Stimulated activated CD8-positive, alpha-beta memory T cell treated with anti-CD3 and anti-CD28 coated beads, Interleukin-4, amount 100 ng/mL, for 1 hour (primary cell): ENCODE data around the gene PSMB8.
"Not testable (repeated sequence)": the region's sequence is repeated elsewhere in the genome, so short reads cannot be mapped to it uniquely, and the experiment has no call there.

Experiments used
- DNase-seq, 2 donors: peaks; one replicate each; pipeline ENCODE4 v3.0.0-alpha.2; 2020; ENCODE audit warnings: low read depth in 2 of 2, low spot score in 1 of 2

The PSMB8 gene

DNA sequence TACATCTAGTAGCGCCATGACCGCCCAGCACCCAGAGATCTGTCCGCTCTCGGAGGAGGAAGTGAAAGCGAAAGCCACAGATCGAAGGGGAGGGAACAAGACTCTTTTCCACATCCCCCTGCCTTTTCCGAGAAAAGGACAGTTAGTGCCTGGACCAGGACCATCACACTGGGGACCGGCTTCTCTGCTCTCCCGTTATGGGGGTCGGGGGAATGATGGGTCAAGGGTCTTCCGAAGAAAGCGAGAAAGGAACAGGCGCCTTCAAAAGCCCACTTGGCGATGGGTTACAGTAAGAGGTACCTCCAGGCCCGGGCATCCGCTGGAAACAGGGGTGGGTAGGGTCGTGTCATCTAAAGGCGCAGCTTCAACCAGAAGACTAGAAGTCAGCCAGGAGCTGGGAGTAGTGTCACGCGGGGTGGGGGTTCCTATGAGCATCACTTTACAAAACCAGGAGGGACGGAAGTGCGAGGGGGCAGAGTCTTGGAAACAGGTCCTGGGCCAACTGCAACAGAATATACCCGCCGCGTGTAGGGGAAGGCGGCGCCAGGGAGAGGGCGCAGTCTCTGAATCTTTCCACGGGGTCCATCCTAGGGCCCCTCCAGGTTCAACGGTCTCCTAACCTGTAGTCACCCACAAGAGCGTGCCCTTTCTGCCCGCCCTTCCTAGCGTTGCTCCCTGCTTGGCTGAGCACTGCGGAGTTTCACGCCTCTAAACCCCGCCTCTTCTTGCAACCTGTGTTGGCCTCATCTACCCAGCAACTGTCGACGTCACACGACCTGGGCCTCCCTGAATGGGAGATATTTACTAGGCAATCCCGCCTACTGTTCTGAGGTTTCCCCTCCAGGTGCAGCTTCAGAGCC, at the start of gene PSMB8:
Gene PSMB8, minus strand, starts transcription at position 69 of the 860 bp plus-strand sequence. Its CDS starts 51 bp downstream, at position 18.
- DNase-seq: peak; percentile 96 to 99

DNA sequence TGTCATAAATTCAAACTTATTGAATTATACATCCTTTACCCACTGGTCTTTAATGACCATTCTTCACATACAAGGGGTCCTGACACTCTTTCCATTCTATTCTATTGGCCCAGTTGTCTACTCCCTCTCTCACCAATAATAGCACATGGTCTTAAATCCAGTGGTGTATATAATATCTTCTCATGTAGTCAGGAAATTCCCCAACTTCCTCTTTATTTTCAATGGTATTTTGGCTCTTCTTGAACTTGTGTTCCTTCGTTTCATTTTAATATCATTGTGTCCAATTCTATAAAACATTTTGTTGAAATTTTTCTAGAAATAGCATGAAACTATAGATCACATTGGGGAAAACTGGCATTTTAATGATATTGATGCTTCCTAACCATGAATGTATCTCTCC, 47.0 kb upstream of the PSMB8 start:
- DNase-seq: no peak

DNA sequence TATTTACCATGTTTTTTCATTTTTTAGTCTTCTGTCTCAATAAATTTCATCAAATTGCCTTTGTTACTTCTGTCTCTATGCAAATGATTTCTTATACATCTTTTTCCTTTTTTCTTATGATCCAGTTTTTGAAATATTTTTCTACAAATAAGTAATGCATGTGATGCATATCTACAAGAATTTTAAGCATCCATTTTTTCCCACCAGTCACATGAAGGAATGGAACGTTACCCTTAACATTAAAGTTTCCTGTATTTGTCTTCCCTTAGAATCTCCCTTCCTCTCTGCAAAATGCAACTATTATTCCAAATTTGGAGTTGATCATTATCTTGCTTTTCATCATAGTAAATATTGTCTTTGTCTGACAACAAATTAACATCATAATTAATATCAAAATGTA, 45.7 kb upstream of the PSMB8 start:
- DNase-seq: no peak

DNA sequence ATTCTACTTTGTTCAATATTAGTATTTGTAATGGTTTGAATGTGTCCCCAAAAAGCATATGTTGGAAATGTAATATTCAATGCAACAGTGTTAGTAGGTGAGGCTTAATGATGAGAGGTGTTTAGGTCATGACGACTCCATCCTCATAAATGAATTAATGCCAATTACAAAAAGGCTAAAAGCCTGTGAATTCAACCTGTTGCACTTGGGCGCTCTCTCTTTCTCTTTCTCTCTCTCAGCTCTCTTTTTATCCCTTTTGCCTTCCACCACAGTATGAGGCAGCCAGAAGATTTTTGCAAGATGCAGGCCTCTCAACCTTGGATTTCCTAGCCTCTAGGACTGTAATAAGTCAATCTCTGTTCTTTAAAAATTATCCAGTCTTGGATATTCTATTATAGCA, 44.7 kb upstream of the PSMB8 start:
- no peak for DNase-seq

DNA sequence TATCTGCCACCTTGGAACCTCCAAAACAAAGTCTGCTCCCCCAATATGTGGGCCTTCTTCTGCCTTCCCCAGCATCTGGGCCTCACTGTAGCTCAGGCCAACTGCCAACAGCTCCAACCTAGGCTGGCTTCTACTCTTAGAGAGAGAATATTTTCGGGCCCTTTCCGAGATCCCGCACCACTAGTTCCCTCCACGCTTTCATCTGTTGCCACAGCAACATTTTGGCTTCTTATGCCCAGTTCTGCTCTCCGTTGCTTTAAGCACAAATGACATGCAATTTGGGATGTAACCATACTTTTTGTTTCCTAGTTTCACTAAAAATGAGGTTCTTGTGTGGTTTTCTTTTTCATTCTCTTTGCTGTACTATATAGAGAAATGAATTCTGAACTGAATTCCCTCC, 43.8 kb upstream of the PSMB8 start:
- DNase-seq: no peak

DNA sequence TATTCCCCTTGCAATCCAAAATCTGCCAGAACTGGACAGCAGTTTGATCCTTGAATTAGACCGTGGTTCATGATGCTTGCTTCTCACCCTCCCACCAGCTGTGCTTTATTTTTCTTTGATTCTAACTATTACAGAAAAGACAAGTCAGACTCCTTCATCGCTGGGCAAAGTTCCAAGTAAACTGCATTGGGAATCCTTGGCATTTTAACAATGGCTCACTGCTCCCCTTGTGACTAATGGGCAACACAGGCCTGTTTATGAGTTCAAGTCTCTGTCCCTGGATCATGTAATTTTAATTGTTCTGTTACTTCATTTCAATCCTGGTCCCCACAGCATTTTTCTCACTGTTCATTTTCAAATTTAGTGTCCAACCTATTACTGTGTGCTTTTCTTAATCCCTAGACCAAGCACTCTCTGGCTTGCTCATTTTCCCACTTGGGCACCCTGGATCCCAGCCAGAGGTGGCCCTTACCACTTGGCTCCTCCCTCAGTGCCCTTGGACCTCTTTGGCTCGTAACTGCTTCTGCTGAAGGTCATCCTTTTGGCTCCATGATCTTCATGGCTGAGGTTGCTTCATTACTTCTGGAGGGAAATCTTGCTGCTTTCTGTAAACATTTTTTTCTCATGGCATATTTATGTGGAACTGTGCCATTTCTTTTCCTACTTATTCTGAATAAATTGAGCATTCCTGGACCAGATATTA, 43.0 kb upstream of the PSMB8 start:
- no peak for DNase-seq

DNA sequence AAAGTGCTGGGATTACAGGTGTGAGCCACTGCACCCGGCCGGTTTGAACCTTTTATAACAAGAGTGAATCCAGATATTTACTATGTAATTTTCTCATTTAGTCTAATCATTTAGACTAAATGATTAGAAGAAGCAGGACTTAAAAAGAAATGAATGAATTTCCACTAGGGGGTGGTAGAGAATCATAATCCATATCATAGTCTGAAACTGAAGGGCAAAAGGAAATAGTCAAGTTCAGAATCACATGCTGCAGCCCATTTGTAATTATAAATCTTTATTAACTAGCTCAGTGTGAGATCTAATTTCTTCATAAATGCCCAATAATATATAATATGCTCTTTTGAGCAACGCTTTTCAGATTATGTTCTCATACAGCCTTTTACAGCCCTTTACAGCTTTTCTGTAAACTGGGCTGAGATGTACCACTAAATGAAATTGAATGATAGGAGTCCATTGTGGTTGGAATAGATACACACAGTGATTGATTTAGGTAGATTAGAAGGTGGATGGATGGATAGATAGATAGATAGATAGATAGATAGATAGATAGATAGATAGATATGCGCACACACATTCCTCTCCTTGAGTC, 41.9 kb upstream of the PSMB8 start:
- no peak for DNase-seq

DNA sequence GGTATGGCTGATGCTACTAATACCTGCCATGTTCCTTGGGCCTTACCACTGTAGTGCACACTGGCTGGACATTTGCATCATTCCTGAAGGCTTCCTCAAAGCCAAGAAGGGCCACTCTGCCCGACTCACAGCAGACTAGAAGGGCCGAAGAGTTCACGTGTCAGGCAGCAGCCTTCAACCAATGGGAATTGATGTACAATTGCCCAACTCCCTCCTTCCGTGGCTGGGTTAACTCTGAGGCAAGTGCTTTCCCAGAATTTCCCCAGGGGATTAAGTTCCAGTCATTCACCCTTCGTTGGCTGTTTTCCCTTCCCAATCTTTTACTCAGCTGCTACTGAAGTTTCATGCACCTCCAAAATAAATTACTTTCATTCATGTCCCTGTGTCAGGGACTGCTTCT, 39.9 kb upstream of the PSMB8 start:
- no peak for DNase-seq

DNA sequence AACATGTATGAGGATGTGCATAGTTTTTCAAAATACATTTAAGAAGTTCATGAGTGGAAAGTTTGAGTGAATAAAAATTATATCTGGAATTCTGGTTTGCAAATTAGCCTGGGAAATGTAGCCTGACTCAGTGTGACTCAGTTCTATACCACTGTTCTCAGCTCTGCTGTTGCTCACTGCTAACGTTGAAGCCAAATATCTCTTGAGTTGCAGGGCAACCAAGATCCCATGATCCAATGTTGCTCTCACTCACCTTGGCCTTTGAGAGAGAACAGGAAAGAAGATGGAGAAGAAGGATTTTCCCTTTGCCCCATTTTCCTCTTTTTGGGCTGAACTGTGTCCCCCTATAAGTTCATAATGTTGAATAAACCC, 39.0 kb upstream of the PSMB8 start:
- no peak for DNase-seq

DNA sequence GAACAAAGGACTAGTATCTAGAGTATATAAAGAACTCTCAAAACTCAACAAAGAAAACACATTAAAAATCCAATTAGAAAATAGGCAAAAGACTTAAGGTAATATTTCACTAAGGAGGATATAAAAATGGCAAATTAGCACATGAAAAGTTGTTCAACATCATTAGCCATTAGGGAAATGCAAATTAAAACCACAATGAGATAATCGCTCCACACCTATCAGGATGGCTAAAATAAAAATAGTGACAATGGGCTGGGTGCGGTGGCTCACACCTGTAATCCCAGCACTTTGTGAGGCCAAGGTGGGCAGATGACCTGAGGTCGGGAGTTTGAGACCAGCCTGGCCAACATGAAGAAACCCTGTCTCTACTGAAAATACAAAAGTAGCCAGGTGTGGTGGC, 37.1 kb upstream of the PSMB8 start:
- DNase-seq: not testable (repeated sequence)

DNA sequence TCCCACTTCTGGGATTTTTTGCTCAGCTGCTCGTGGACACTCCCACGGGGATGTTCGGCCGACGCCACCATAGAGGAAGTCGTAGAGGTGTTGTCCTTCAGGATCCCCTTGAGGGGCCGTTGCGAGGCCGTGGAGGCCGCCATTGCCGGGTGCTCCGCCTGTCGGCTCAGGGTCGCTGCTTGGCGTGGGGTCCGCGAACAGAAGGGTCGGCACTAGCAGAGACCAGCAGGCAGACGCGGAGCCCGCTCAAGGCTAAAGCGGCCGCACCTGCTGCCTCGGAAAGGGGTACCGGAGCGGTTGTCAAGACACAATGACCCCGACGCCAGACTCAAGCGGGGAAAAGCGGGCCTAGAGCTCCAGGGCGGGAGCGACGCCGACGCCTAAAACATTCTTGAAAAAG, 35.8 kb upstream of the PSMB8 start:
- DNase-seq: no peak

DNA sequence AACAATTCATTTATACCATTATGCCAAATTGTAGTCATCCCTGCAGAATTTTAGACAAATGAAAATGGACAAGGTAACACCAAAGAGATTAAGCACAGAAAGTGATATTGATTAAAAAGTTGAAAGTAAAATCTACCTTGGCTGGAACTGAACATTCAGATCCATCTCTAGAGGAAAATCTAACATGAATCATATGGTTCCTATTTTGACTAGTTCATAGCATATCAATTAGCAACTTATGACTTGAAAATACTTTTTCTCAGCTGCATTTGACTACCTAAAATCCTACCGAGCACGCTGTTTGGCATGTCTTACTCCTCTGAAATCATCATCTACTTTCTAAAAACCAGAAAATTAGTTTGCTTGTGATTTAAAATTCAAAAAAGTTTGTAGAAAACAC, 32.8 kb upstream of the PSMB8 start:
- DNase-seq: no peak

DNA sequence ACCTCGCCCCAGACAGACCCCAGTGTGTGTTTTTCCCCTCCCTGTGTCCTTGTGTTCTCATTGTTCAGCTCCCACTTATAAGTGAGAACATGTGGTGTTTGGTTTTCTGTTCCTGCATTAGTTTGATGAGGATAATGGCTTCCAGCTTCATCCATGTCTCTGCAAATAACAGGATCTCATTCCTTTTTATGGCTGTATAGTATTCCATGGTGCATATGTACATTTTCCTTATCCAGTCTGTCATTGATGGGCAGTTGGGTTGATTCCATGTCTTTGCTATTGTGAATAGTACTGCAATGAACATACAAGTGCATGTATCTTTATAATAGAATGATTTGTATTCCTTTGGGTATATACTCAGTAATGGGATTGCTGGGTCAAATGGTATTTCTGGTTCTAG, 30.1 kb upstream of the PSMB8 start:
- not testable (repeated sequence) for DNase-seq

DNA sequence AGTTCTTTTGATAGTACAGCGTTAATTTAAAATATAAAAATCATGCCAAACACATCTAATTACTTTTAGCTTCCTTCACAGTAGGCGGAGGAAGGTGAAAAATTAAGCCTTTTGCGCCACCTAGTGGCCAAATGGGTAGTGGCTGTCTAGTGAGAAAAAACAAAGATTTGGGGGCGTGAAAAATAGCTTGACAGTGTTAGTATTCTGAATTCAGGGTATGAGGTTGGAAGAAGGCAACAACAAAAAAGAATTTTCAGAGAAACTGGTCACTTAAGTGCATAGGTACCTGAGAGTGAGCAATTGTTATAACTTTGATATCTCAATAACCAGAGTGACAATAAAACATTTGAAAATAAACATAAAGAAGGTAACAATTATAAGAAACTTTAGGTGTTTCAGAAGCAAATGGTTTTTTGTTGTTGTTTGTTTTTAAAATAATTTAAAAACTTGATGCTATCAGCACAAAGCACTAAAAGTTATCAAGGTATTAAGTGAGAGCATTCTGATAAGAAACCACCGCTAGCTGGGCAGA, 24.5 kb upstream of the PSMB8 start:
- peak; percentile 77 to 80 for DNase-seq

DNA sequence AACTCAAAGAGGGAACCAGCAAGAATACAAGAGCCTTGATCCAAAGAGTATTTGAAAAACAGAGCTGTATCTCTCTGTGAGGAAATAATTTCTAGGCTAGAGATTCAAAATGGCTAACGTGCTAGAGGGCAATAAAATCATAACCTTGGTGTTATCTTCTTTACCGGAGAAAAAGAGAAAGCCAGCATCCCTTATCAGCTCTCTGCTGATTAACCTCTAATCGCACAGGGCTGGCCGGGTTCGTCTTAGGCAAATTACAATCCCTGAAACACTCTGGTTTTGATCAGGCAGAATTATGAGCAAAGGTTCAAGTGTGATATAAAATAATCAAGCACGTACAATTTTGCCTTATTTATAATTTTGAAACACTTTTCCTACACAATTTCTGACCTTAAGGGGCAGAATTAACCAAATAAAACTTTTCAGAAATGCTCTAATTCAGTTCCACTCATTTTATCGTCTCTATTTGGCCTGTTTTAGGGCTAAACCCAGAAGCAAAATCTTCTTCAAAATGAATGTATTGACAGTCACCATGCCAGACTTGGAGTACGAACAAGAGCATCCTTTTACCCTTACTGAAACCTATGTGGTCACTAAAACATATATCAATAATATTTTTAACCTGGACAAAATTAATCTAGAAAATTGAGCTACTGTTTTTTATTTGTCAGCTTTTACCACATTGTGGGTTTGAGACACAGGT, 23.9 kb upstream of the PSMB8 start:
- DNase-seq: no peak

DNA sequence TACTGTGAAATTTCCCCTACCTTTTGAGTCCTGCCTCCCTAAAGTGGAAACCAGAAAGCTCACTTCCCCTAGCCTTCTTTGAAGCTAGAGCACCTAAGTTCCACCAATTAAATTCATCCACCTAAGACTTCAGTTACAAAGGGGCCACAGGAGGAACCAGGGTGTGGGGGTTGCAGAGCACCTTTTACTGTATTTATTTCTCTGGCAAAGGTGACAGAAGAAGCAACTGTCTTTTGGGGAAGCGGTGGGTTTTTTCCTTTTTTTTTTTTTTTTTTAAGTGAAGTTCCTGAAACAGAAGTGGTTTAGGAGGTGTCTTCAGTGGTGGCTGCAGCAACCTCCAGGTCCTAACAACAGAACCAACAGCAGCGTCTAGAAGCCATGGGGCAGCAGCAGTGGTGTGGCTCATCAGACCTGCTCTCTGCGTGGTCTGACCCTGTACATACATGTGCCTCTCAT, 23.2 kb upstream of the PSMB8 start:
- DNase-seq: no peak

DNA sequence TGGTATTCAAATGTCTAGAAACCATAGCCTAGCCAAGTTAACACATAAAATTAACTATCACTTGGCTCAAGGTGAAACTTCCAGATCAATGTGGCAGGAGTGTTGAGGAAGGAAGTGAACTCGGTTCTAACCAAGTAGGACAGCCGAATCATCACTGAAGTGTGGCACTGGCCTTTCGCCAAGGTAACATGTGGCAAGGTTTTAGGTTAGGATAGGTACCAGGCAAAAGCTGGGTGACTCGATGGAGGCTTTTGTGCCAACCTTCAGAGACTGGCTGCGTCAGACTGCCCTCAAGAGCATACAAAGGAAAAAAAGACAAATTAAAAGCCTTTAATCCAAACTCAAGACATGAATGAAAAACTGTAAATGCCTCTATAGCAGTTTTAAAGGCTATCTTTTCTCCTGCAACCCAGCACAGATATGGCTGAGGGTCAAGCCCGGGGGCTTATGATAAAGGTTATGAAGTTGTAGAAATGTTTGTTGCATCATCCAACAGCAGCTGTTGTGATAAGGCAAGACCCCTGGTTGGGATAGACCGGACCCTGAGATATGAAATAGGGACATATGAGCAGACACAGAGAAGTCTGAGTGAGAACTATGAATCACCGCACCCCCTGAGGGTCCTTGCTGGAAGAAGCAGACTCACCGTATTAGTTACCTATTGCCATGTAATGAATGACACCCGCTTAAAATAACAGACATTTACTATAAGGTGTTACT, 22.0 kb upstream of the PSMB8 start:
- DNase-seq: no peak

DNA sequence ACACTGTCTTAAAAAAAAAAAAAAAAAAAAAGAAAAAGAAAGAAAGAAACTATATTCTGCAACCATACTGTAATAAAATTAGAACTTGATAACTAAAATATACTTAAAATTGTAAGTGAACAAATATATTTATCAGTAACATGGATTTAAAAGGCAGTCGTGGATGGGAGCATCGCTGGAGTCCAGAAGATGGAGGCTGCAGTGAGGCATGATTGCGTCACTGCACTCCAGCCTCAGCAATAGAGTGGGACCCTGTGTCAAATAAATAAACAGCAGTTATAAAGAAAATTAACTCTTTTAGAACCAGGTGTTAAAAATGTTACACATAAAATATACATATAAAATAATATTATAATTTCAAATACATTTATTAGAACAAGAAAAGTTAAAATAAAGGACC, 18.9 kb upstream of the PSMB8 start:
- no peak for DNase-seq

DNA sequence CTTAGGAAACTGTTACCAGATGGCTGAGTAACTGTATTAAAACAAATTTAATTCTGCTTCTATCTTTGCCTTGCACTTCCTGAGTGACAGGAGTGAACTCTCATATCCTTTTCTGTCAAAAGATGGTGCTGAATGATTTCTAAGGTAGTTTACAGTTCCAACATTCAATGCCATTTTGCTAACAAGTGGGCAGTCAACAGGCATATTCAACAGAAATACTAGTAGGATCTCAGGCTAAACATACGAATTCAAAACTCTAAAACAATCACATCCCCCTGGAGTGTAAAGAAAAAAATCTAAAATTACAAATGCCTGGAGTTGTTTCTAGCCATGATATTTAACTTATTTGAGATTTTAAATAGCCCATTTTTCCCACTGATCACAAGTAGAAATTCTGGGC, 16.8 kb upstream of the PSMB8 start:
- DNase-seq: no peak

DNA sequence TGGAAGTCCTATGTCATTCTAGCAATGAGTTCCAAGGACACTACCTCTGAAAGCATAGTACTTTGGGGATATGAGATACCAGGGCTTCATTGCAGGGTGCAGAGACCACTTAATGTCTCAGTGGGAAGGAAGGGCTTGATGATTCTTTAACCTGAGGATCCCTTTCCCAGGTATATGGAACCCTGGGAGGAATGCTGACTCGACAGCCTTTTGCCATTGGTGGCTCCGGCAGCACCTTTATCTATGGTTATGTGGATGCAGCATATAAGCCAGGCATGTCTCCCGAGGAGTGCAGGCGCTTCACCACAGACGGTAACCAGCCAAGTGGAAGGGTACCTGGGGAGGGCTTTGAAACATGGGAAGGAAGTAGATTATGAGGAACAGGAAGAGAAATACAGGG, 14.3 kb upstream of the PSMB8 start:
- no peak for DNase-seq
